A549 (cell line): Measurements from ENCODE around the gene DUOX2.
"Not testable (repeated sequence)": the region's sequence is repeated elsewhere in the genome, so short reads cannot be mapped to it uniquely, and the experiment has no call there.

Experiments used
- CBX2 ChIP-seq: fragments of 200-600 bp; sonication (generic); IDR thresholded peaks from 2 replicates; pipeline ENCODE4 v1.6.1; 2016; ENCODE audit warnings: low read depth, mild to moderate bottlenecking, borderline replicate concordance
- EP300 ChIP-seq, 2 experiments: fragments of >200 bp; sonication (Bioruptor Twin); formaldehyde crosslinking; IDR thresholded peaks; 2 replicates in 1 of 2; 3 replicates in 1 of 2; pipeline ENCODE4 v1.6.1; 2016 to 2017
- JUNB ChIP-seq: fragments of >200 bp; sonication (Bioruptor Twin); formaldehyde crosslinking; IDR thresholded peaks from 2 replicates; pipeline ENCODE4 v1.6.1; 2016
- RCOR1 ChIP-seq: fragments of 150-350 bp; IDR thresholded peaks from 2 replicates; pipeline ENCODE4 v1.6.1; 2014; ENCODE audit warnings: antibody characterized with exemption, low read length, low read depth
- RNF2 ChIP-seq: fragments of 200-600 bp; sonication (generic); IDR thresholded peaks from 2 replicates; pipeline ENCODE4 v1.6.1; 2016; ENCODE audit warnings: low read depth, mild to moderate bottlenecking, antibody characterized with exemption, moderate library complexity, borderline replicate concordance
- SMC3 ChIP-seq: fragments of >200 bp; sonication (Bioruptor Twin); formaldehyde crosslinking; IDR thresholded peaks from 3 replicates; pipeline ENCODE4 v1.6.1; 2018; ENCODE audit warnings: inconsistent platforms
- TF ChIP-seq, protein P1 (sequence below): fragments of >200 bp; sonication (Bioruptor Twin); formaldehyde crosslinking; IDR thresholded peaks from 3 replicates; pipeline ENCODE4 v1.5.1; 2016
- TF ChIP-seq, protein P2 (sequence below): fragments of 250-450 bp; sonication (Bioruptor Pico); IDR thresholded peaks from 2 replicates; pipeline ENCODE4 v1.5.0; 2020; ENCODE audit warnings: low read depth, mild to moderate bottlenecking, moderate library complexity
- TF ChIP-seq, protein P3 (sequence below): IDR thresholded peaks from 2 replicates; pipeline ENCODE4 v1.6.1; 2012
- TF ChIP-seq, protein P4 (sequence below): fragments of 450-650 bp; IDR thresholded peaks from 2 replicates; pipeline ENCODE4 v1.6.1; 2014; ENCODE audit warnings: antibody characterized with exemption

DNA sequence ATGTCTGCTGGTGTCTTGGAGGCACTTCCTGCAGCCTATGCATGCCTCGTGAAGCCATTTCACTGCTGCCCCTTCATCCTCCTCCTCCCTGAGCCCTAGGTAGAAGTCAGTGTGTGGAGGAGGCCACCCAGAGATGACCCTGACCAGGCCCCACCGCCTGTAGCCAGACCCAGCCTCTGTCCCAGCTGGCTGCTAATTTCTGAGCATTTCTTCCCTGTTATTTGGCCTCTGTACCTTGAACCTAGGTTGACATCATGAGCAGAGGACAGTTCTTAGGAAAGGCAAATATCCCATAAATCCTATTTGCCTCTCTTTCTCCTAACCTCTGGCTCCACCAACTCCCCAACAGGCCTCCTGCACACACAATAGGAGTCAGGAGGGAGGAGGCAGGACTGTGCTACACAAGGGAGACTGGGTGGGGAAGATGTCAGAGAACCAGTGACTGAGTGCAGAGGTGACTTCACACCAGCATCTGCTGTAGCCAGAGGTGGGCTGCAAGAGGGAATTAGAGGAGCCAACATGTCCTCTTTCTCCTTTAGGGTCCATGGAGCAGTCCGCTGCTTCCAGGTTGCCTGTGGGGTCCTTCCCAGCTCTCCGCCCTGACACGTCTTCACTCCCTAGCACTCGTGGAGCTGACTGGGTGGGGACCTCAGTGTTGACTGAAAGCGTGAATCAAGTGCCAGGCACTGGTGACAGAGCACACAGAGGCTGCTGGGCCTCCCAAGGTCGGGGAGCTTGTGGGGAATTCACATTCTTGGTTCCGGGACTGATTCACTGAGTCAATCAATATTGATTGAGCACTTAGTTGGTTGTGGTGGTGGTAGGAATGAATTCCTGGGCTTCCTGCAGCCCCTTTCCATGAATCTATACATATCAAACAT is 38.3 kb downstream of the DUOX2 start:
- not testable (repeated sequence) for TF ChIP-seq EP300 (IDR thresholded peaks at IDR 0.05); RCOR1; SMC3; JUNB; RNF2; CBX2
- TF ChIP-seq, protein P1, sequence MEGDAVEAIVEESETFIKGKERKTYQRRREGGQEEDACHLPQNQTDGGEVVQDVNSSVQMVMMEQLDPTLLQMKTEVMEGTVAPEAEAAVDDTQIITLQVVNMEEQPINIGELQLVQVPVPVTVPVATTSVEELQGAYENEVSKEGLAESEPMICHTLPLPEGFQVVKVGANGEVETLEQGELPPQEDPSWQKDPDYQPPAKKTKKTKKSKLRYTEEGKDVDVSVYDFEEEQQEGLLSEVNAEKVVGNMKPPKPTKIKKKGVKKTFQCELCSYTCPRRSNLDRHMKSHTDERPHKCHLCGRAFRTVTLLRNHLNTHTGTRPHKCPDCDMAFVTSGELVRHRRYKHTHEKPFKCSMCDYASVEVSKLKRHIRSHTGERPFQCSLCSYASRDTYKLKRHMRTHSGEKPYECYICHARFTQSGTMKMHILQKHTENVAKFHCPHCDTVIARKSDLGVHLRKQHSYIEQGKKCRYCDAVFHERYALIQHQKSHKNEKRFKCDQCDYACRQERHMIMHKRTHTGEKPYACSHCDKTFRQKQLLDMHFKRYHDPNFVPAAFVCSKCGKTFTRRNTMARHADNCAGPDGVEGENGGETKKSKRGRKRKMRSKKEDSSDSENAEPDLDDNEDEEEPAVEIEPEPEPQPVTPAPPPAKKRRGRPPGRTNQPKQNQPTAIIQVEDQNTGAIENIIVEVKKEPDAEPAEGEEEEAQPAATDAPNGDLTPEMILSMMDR: not testable (repeated sequence)
- TF ChIP-seq, protein P2, sequence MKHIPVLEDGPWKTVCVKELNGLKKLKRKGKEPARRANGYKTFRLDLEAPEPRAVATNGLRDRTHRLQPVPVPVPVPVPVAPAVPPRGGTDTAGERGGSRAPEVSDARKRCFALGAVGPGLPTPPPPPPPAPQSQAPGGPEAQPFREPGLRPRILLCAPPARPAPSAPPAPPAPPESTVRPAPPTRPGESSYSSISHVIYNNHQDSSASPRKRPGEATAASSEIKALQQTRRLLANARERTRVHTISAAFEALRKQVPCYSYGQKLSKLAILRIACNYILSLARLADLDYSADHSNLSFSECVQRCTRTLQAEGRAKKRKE (CRISPR knock-in tag): not testable (repeated sequence)
- TF ChIP-seq, protein P3, sequence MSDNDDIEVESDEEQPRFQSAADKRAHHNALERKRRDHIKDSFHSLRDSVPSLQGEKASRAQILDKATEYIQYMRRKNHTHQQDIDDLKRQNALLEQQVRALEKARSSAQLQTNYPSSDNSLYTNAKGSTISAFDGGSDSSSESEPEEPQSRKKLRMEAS: not testable (repeated sequence)
- TF ChIP-seq, protein P4, sequence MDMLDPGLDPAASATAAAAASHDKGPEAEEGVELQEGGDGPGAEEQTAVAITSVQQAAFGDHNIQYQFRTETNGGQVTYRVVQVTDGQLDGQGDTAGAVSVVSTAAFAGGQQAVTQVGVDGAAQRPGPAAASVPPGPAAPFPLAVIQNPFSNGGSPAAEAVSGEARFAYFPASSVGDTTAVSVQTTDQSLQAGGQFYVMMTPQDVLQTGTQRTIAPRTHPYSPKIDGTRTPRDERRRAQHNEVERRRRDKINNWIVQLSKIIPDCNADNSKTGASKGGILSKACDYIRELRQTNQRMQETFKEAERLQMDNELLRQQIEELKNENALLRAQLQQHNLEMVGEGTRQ: not testable (repeated sequence)
